Neuronal stem cell (in vitro differentiated cells): ENCODE measurements around the gene XYLT1.

ENCODE experiments used
- DNase-seq: peaks from one replicate; pipeline ENCODE4 v3.0.0-alpha.2; 2013; ENCODE audit warnings: low spot score
- H2AFZ ChIP-seq: one replicate; pipeline ENCODE4 v1.6.1; 2013; ENCODE audit warnings: mild to moderate bottlenecking, low read length, inconsistent platforms
- H2AK5ac ChIP-seq: 2 replicates; pipeline ENCODE4 v1.6.1; 2013; ENCODE audit warnings: low read depth, mild to moderate bottlenecking, inconsistent platforms, low read length, moderate library complexity, mixed read lengths
- H2BK120ac ChIP-seq: 2 replicates; pipeline ENCODE4 v1.6.1; 2013; ENCODE audit warnings: low read depth, mild to moderate bottlenecking, inconsistent platforms, low read length, moderate library complexity, mixed read lengths
- H2BK12ac ChIP-seq: one replicate; pipeline ENCODE4 v1.6.1; 2013; ENCODE audit warnings: low read length, inconsistent platforms
- H2BK15ac ChIP-seq: 2 replicates; pipeline ENCODE4 v1.6.1; 2013; ENCODE audit warnings: mild to moderate bottlenecking, low read length, inconsistent platforms, mixed read lengths
- H2BK5ac ChIP-seq: one replicate; pipeline ENCODE4 v1.6.1; 2013; ENCODE audit warnings: inconsistent platforms, mild to moderate bottlenecking, low read length, moderate library complexity
- H3K14ac ChIP-seq: one replicate; pipeline ENCODE4 v1.6.1; 2013; ENCODE audit warnings: low read length, inconsistent platforms
- H3K18ac ChIP-seq: 2 replicates; pipeline ENCODE4 v1.6.1; 2013; ENCODE audit warnings: low read length, inconsistent platforms
- H3K23ac ChIP-seq: 2 replicates; pipeline ENCODE4 v1.6.1; 2013; ENCODE audit warnings: low read depth, mild to moderate bottlenecking, mixed read lengths, low read length, inconsistent platforms; ENCODE audit not compliant: poor library complexity
- H3K27ac ChIP-seq: replicated peaks from 3 replicates; pipeline ENCODE4 v1.5.1; 2013; ENCODE audit warnings: low read length, inconsistent platforms
- H3K27me3 ChIP-seq, 3 experiments: 2 replicates each; pipeline ENCODE4 v1.6.1; 2013; ENCODE audit warnings: low read length in 3 of 3, mild to moderate bottlenecking in 2 of 3, inconsistent platforms in 1 of 3, low read depth in 1 of 3, mixed read lengths in 1 of 3, moderate library complexity in 1 of 3; ENCODE audit not compliant: control insufficient read depth in 3 of 3, insufficient read depth in 3 of 3
- H3K36me3 ChIP-seq, 2 donors: replicated peaks in 1 of 2; 2 replicates each; pipeline ENCODE4 v1.6.1; 2013; ENCODE audit warnings: low read length in 2 of 2; ENCODE audit not compliant: control insufficient read depth in 2 of 2, insufficient read depth in 2 of 2
- H3K4ac ChIP-seq: 2 replicates; pipeline ENCODE4 v1.6.1; 2013; ENCODE audit warnings: inconsistent platforms, mild to moderate bottlenecking, low read length, moderate library complexity
- H3K4me1 ChIP-seq, 2 donors: 1 replicate in 1 of 2; 2 replicates in 1 of 2; pipeline ENCODE4 v1.6.1; 2013; ENCODE audit warnings: low read length in 2 of 2, low read depth in 1 of 2; ENCODE audit not compliant: control insufficient read depth in 2 of 2, insufficient read depth in 1 of 2
- H3K4me2 ChIP-seq: one replicate; pipeline ENCODE4 v1.6.1; 2013; ENCODE audit warnings: mild to moderate bottlenecking, low read length, inconsistent platforms; ENCODE audit not compliant: insufficient read depth, poor library complexity, severe bottlenecking
- H3K4me3 ChIP-seq, 2 donors: 2 replicates each; pipeline ENCODE4 v1.5.1; 2013; ENCODE audit warnings: low read length in 2 of 2, mild to moderate bottlenecking in 2 of 2, inconsistent platforms in 1 of 2, moderate library complexity in 1 of 2
- H3K79me1 ChIP-seq: one replicate; pipeline ENCODE4 v1.6.1; 2013; ENCODE audit warnings: low read depth, mild to moderate bottlenecking, inconsistent platforms, low read length, moderate library complexity
- H3K9ac ChIP-seq: one replicate; pipeline ENCODE4 v1.6.1; 2013; ENCODE audit warnings: mild to moderate bottlenecking, low read depth, low read length, inconsistent platforms; ENCODE audit not compliant: poor library complexity
- H3K9me3 ChIP-seq, 2 donors: replicated peaks in 1 of 2; 2 replicates each; pipeline versions ENCODE3 to v1.6.1; 2013; ENCODE audit warnings: low read length in 2 of 2, mild to moderate bottlenecking in 2 of 2, inconsistent platforms in 1 of 2, low read depth in 1 of 2, mixed read lengths in 1 of 2, moderate library complexity in 1 of 2; ENCODE audit not compliant: control insufficient read depth in 2 of 2, insufficient read depth in 1 of 2
- H4K8ac ChIP-seq: one replicate; pipeline ENCODE4 v1.6.1; 2013; ENCODE audit warnings: low read depth, mild to moderate bottlenecking, inconsistent platforms, low read length, moderate library complexity
- H4K91ac ChIP-seq: one replicate; pipeline ENCODE4 v1.6.1; 2013; ENCODE audit warnings: low read length, low read depth, mild to moderate bottlenecking, inconsistent platforms; ENCODE audit not compliant: poor library complexity
- WGBS, 2 donors: extraction: QIAGEN DNeasy Blood & Tissue Kit; methylation state at CpG; one replicate each; pipeline ENCODE4 v1.1.7; 2013; ENCODE audit warnings: missing lambda C conversion rate in 2 of 2, mixed read lengths in 1 of 2; ENCODE audit not compliant: insufficient read length in 2 of 2, insufficient replicate concordance in 1 of 2; ENCODE audit errors: extremely low coverage in 2 of 2; 5-methylcytosine and 5-hydroxymethylcytosine counted together

Gene XYLT1

GRCh38 chr16:17098685-17099084 is 372.1 kb downstream of the XYLT1 start:
- no peak for DNase-seq
- Histone ChIP-seq H3K4me2 (no peak overlapping the region), H3K27me3 (no peaks in the 10 kb centered on the region), H4K91ac (peak overlapping the region; percentile 87), H3K27ac (no peak overlapping the region), H2AK5ac (peak overlapping the region; percentile 72), H3K36me3 (no peaks in the 10 kb centered on the region), H2BK12ac (no peak overlapping the region), H2BK120ac (no peak overlapping the region), H3K9me3 (no peaks in the 10 kb centered on the region), H3K4ac (peak overlapping the region; percentile 10), H3K9ac (peak overlapping the region; percentile 38), H3K14ac (no peak overlapping the region), H2AFZ (peak overlapping the region; percentile 25), H3K18ac (peak overlapping the region; percentile 35), H3K4me3 (no peak overlapping the region), H3K23ac (peak overlapping the region; percentile 75), H3K79me1 (no peaks in the 10 kb centered on the region), H4K8ac (no peak overlapping the region), H2BK15ac (no peak overlapping the region), H2BK5ac (no peak overlapping the region), H3K4me1 (peaks cover 2 to 4% of the 10 kb centered on the region in 2 donors)
- no CpG with 5 or more reads among the region's 6 CpGs for WGBS, 2 donors

DNA sequence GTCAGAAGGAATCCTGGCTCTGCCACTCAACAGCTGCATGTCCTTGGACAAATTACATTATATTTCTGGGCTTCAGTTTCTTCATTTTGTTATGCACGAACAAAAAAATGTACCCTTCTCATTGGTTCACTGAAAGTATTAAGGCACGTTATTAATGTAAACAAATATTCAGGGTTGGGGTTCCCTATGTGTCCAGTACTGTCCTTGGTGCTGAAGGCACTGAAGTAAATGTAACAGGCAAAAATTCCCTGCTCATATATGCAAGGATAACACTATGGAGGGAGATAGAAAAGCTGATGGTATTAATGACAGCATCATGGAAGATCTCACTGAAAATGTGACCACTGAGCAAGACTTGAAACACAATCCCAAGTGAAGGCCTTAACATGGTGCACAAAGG is 386.6 kb downstream of the XYLT1 start:
- H2BK5ac ChIP-seq: no peak overlapping the region
- H2BK12ac ChIP-seq: no peak overlapping the region
- peak; percentile 30 for DNase-seq
- no peak overlapping the region for H3K4me2 ChIP-seq
- H3K79me1 ChIP-seq: no peaks in the 10 kb centered on the region
- peaks cover 23 to 29% of the 10 kb centered on the region in 2 donors for H3K4me1 ChIP-seq
- no peak overlapping the region for H3K18ac ChIP-seq
- H3K9ac ChIP-seq: no peak overlapping the region
- no peak overlapping the region for H3K14ac ChIP-seq
- no peak overlapping the region for H3K23ac ChIP-seq
- H3K36me3 ChIP-seq: no peaks in the 10 kb centered on the region
- no CpG with 5 or more reads among the region's 2 CpGs for WGBS, 2 donors
- no peaks in the 10 kb centered on the region for H3K9me3 ChIP-seq
- no peak overlapping the region for H4K91ac ChIP-seq
- H2BK15ac ChIP-seq: no peak overlapping the region
- no peak overlapping the region for H2AK5ac ChIP-seq
- H4K8ac ChIP-seq: no peak overlapping the region
- H2AFZ ChIP-seq: no peak overlapping the region
- no peak overlapping the region for H3K4me3 ChIP-seq
- no peak overlapping the region for H3K4ac ChIP-seq
- peak overlapping the region; percentile 77 for H3K27ac ChIP-seq
- no peak overlapping the region for H2BK120ac ChIP-seq
- no peaks in the 10 kb centered on the region for H3K27me3 ChIP-seq

DNA sequence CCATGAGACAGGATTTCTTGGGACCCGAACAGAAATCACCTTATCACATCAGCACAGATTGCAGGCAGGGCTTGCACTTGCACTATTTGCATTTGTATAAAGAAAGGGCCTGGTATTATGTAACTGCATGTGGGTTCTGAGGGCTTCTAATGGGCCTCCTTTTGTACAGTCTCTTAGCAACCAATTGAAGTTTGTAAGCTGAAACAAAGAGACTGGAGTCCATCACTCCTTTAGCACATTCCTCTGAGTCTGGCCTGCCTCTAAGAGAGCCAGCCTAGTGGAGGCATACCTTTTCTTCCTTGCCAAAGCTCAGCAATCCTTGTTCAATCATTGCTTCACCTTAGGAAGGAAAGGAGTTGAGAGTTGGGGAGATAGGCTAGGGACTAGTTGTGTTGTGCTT is 387.1 kb downstream of the XYLT1 start:
- no peak overlapping the region for H3K4ac ChIP-seq
- no peak overlapping the region for H3K4me3 ChIP-seq
- H3K14ac ChIP-seq: no peak overlapping the region
- H2AFZ ChIP-seq: no peak overlapping the region
- H2BK12ac ChIP-seq: no peak overlapping the region
- H2BK120ac ChIP-seq: no peak overlapping the region
- H3K23ac ChIP-seq: no peak overlapping the region
- peak; percentile 88 for DNase-seq
- no peak overlapping the region for H4K91ac ChIP-seq
- no peaks in the 10 kb centered on the region for H3K27me3 ChIP-seq
- H3K27ac ChIP-seq: peak overlapping the region; percentile 93
- no peaks in the 10 kb centered on the region for H3K79me1 ChIP-seq
- H3K9ac ChIP-seq: no peak overlapping the region
- no peaks in the 10 kb centered on the region for H3K9me3 ChIP-seq
- no peak overlapping the region for H2AK5ac ChIP-seq
- H3K4me2 ChIP-seq: peak overlapping the region; percentile 34
- H4K8ac ChIP-seq: no peak overlapping the region
- peaks cover 23 to 29% of the 10 kb centered on the region in 2 donors for H3K4me1 ChIP-seq
- no CpG with 5 or more reads among the region's 1 CpG for WGBS, 2 donors
- H2BK15ac ChIP-seq: no peak overlapping the region
- H3K18ac ChIP-seq: no peak overlapping the region
- H2BK5ac ChIP-seq: no peak overlapping the region
- H3K36me3 ChIP-seq: no peaks in the 10 kb centered on the region

- Histone ChIP-seq H3K27me3 (no peaks in the 10 kb centered on the region), H2AK5ac (no peak overlapping the region), H2BK120ac (no peak overlapping the region), H3K18ac (no peak overlapping the region), H3K4me1 (peaks cover 23 to 29% of the 10 kb centered on the region in 2 donors), H3K79me1 (no peaks in the 10 kb centered on the region), H3K4ac (no peak overlapping the region), H4K91ac (no peak overlapping the region), H3K4me2 (no peak overlapping the region), H3K36me3 (no peaks in the 10 kb centered on the region), H2BK15ac (no peak overlapping the region), H3K9ac (no peak overlapping the region), H3K4me3 (no peak overlapping the region), H2AFZ (no peak overlapping the region), H3K23ac (no peak overlapping the region), H3K27ac (peak overlapping the region; percentile 93), H2BK12ac (no peak overlapping the region), H3K14ac (no peak overlapping the region), H4K8ac (no peak overlapping the region), H3K9me3 (no peaks in the 10 kb centered on the region), H2BK5ac (peak overlapping the region; percentile 4)
- no CpG with 5 or more reads among the region's 7 CpGs for WGBS, 2 donors
- DNase-seq: no peak
Measured at GRCh38 chr16:17082095-17082882, 388.5 kb downstream of the XYLT1 start.
